Endodermal cell (in vitro differentiated cells): ENCODE data around the gene ELAPOR1. TPM values are rescaled to one million over a fixed set of nuclear protein-coding genes. Genes with fewer than 3 reads are reported as not detected.

Source experiments
- DNase-seq: peaks from one replicate; pipeline ENCODE4 v3.0.0-alpha.2; 2017
- H3K27ac ChIP-seq: 2 replicates; pipeline ENCODE4 v1.5.1; 2013; ENCODE audit warnings: mild to moderate bottlenecking, low read depth, low read length, moderate library complexity
- H3K27me3 ChIP-seq: 2 replicates; pipeline ENCODE4 v1.6.1; 2013; ENCODE audit warnings: mild to moderate bottlenecking, low read length, moderate library complexity; ENCODE audit not compliant: insufficient read depth, control insufficient read depth, poor library complexity, severe bottlenecking
- H3K36me3 ChIP-seq: 2 replicates; pipeline ENCODE4 v1.7.0; 2013; ENCODE audit warnings: mild to moderate bottlenecking, low read length, moderate library complexity; ENCODE audit not compliant: control insufficient read depth, insufficient read depth
- H3K4me1 ChIP-seq: one replicate; pipeline ENCODE4 v1.7.0; 2013; ENCODE audit warnings: low read length; ENCODE audit not compliant: control insufficient read depth, insufficient read depth
- H3K4me3 ChIP-seq: 2 replicates; pipeline ENCODE4 v1.5.1; 2013; ENCODE audit warnings: mild to moderate bottlenecking, low read length, moderate library complexity
- H3K9ac ChIP-seq: 2 replicates; pipeline ENCODE4 v1.6.1; 2013; ENCODE audit warnings: mild to moderate bottlenecking, low read length, moderate library complexity; ENCODE audit not compliant: poor library complexity, severe bottlenecking; ENCODE audit errors: extremely low read depth
- H3K9me3 ChIP-seq: 2 replicates; pipeline ENCODE4 v1.6.1; 2013; ENCODE audit warnings: mild to moderate bottlenecking, low read length, moderate library complexity; ENCODE audit not compliant: control insufficient read depth
- H3K27ac Mint-ChIP-seq: 2 replicates; pipeline ENCODE4 v1.8.0; 2020; ENCODE audit warnings: mixed read lengths
- H3K27me3 Mint-ChIP-seq: 2 replicates; pipeline ENCODE4 v1.8.0; 2021; ENCODE audit warnings: mild to moderate bottlenecking, mixed read lengths; ENCODE audit not compliant: insufficient read depth
- H3K36me3 Mint-ChIP-seq: 2 replicates; pipeline ENCODE4 v1.8.0; 2020; ENCODE audit warnings: low read depth, mixed read lengths
- H3K4me1 Mint-ChIP-seq: 2 replicates; pipeline ENCODE4 v1.8.0; 2020; ENCODE audit warnings: mixed read lengths
- H3K4me3 Mint-ChIP-seq: 2 replicates; pipeline ENCODE4 v1.8.0; 2020; ENCODE audit warnings: mild to moderate bottlenecking, moderate library complexity, mixed read lengths
- H3K9me3 Mint-ChIP-seq: 2 replicates; pipeline ENCODE4 v1.8.0; 2020; ENCODE audit warnings: mild to moderate bottlenecking, mixed read lengths
- total RNA-seq, 2 donors: library from RNA; stranded (reverse); fragmentation: NEBNext Ultra II Directional in 1 of 2; extraction: Animal tissue kit (Norgen Biotek cat#: 25700) in 1 of 2; gene quantifications; 2 replicates in 1 of 2; 3 replicates in 1 of 2; pipeline ENCODE4 v1.2.1, GENCODE V29; 2021
- TF ChIP-seq, protein P1 (sequence below): fragments of 200-600 bp; sonication (generic); conservative IDR thresholded peaks from 2 replicates; pipeline ENCODE4 v1.5.0; 2021; ENCODE audit warnings: antibody characterized with exemption, mild to moderate bottlenecking

The ELAPOR1 gene
- total RNA-seq, 2 donors from 2014 or later: 0.48 to 0.89 TPM

DNA sequence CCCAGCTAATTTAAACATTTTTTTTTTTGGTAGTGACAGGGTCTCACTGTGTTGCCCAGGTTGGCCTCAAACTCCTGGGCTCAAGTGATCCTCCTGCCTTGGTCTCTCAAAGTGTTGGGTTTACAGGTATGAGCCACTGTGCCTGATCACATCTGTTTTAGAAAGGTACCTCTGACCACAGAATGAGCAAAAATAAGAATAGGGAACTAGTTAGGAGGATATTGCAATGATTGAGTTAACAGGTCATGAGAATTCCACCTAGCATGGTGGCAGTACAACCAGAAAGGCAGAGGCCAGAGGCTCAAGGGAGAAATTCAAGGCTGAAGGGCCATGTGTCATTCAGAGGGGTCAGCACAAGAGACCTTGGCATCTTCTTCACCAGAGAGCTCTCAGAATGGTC is 49.6 kb downstream of the ELAPOR1 start:
- Histone ChIP-seq H3K36me3 (no peaks in the 10 kb centered on the region), H3K9me3 (no peaks in the 10 kb centered on the region), H3K9ac (no peak overlapping the region), H3K4me1 (no peaks in the 10 kb centered on the region), H3K27me3 (no peaks in the 10 kb centered on the region), H3K4me3 (no peak overlapping the region), H3K27ac (no peak overlapping the region)
- H3K27ac Mint-ChIP-seq: no peak overlapping the region
- H3K4me3 Mint-ChIP-seq: no peak overlapping the region
- no peak for DNase-seq
- no peaks in the 10 kb centered on the region for H3K9me3 Mint-ChIP-seq
- TF ChIP-seq, protein P1, sequence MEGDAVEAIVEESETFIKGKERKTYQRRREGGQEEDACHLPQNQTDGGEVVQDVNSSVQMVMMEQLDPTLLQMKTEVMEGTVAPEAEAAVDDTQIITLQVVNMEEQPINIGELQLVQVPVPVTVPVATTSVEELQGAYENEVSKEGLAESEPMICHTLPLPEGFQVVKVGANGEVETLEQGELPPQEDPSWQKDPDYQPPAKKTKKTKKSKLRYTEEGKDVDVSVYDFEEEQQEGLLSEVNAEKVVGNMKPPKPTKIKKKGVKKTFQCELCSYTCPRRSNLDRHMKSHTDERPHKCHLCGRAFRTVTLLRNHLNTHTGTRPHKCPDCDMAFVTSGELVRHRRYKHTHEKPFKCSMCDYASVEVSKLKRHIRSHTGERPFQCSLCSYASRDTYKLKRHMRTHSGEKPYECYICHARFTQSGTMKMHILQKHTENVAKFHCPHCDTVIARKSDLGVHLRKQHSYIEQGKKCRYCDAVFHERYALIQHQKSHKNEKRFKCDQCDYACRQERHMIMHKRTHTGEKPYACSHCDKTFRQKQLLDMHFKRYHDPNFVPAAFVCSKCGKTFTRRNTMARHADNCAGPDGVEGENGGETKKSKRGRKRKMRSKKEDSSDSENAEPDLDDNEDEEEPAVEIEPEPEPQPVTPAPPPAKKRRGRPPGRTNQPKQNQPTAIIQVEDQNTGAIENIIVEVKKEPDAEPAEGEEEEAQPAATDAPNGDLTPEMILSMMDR: no peak
- no peaks in the 10 kb centered on the region for H3K27me3 Mint-ChIP-seq
- no peaks in the 10 kb centered on the region for H3K36me3 Mint-ChIP-seq
- H3K4me1 Mint-ChIP-seq: peaks cover 14% of the 10 kb centered on the region

Other genes with a start within 250 kb of the ELAPOR1 start
- gene GPSM2, start 237.1 kb upstream of the ELAPOR1 start, total RNA-seq: 10 to 100 TPM; 39.0 to 60.1 TPM
- gene CLCC1, start 150.6 kb upstream of the ELAPOR1 start, total RNA-seq: 10 to 100 TPM; 19.4 to 25.3 TPM
- gene WDR47, start 72.0 kb upstream of the ELAPOR1 start, total RNA-seq: 1 to 10 TPM; 7.5 to 9.2 TPM
- 10 to 100 TPM; 39.2 to 48.6 TPM for gene TAF13, start 38.1 kb upstream of the ELAPOR1 start, total RNA-seq
- gene TMEM167B, start 23.4 kb upstream of the ELAPOR1 start, total RNA-seq: 10 to 100 TPM; 14.6 to 23.0 TPM
- gene SARS1, start 99.8 kb downstream of the ELAPOR1 start, total RNA-seq: 100 to 1,000 TPM; 100 to 101 TPM
- gene CELSR2, start 135.4 kb downstream of the ELAPOR1 start, total RNA-seq: 10 to 100 TPM; 16.1 to 20.2 TPM
- 10 to 100 TPM; 38.5 to 72.7 TPM for gene PSRC1, start 169.0 kb downstream of the ELAPOR1 start, total RNA-seq
- gene MYBPHL, start 192.9 kb downstream of the ELAPOR1 start, total RNA-seq: not detected